GM19025 (cell line): ENCODE results near the gene PSMG3.

Experiments
- ATAC-seq: cut with Tn5 transposase; IDR thresholded peaks from one replicate; pipeline ENCODE4 v1.9.1; 2021; ENCODE audit warnings: mild to moderate bottlenecking, low read depth, moderate library complexity; ENCODE audit not compliant: unreplicated experiment

The PSMG3 gene

GRCh38 chr7:1546909-1547776, 22.7 kb downstream of the PSMG3 start:
- ATAC-seq = no peak

GRCh38 chr7:1546274-1546908, 23.4 kb downstream of the PSMG3 start:
- no peak for ATAC-seq

- no peak for ATAC-seq
Observed at GRCh38 chr7:1545417-1546246, 24.2 kb downstream of the PSMG3 start.

GRCh38 chr7:1544896-1545416, 24.9 kb downstream of the PSMG3 start:
- ATAC-seq = no peak

GRCh38 chr7:1544178-1544895, 25.5 kb downstream of the PSMG3 start:
- no peak for ATAC-seq

- no peak for ATAC-seq
Observed at GRCh38 chr7:1543826-1544177, 26.0 kb downstream of the PSMG3 start.

- no peak for ATAC-seq
Observed at GRCh38 chr7:1542841-1543747, 26.7 kb downstream of the PSMG3 start.

GRCh38 chr7:1542329-1542728, 27.5 kb downstream of the PSMG3 start:
- no peak for ATAC-seq

GRCh38 chr7:1541431-1542162, 28.2 kb downstream of the PSMG3 start:
- no peak for ATAC-seq

GRCh38 chr7:1540776-1541271, 29.0 kb downstream of the PSMG3 start:
- ATAC-seq = no peak

- no peak for ATAC-seq
Observed at GRCh38 chr7:1539882-1540775, 29.7 kb downstream of the PSMG3 start.

GRCh38 chr7:1539181-1539881, 30.5 kb downstream of the PSMG3 start:
- ATAC-seq = no peak

GRCh38 chr7:1538544-1539180, 31.2 kb downstream of the PSMG3 start:
- no peak for ATAC-seq

GRCh38 chr7:1537535-1538412, 32.1 kb downstream of the PSMG3 start:
- no peak for ATAC-seq

- ATAC-seq = no peak
Observed at GRCh38 chr7:1536743-1537534, 32.9 kb downstream of the PSMG3 start.
